ENCODE measurements around the gene PDE4D.
"Not testable (repeated sequence)": the region's sequence is repeated elsewhere in the genome, so short reads cannot be mapped to it uniquely, and the experiment has no call there.

PDE4D gene

GRCh38 chr5:59090323-59090722, 803.2 kb downstream of the PDE4D start:
- DNase-seq = no peak

- DNase-seq = no peak
Observed at GRCh38 chr5:59089767-59090166, 803.8 kb downstream of the PDE4D start.

GRCh38 chr5:59088546-59088945, 805.0 kb downstream of the PDE4D start:
- no peak for DNase-seq

GRCh38 chr5:59086024-59086423, 807.5 kb downstream of the PDE4D start:
- DNase-seq = no peak

- no peak for DNase-seq
Observed at GRCh38 chr5:59081693-59082092, 811.8 kb downstream of the PDE4D start.

- no peak for DNase-seq
Observed at GRCh38 chr5:59079622-59080620, 813.6 kb downstream of the PDE4D start.

GRCh38 chr5:59071755-59072549, 821.6 kb downstream of the PDE4D start:
- no peak for DNase-seq

- DNase-seq = no peak
Observed at GRCh38 chr5:59069438-59070079, 824.0 kb downstream of the PDE4D start.

GRCh38 chr5:59067956-59068656, 825.4 kb downstream of the PDE4D start:
- DNase-seq = no peak

GRCh38 chr5:59066367-59067163, 827.0 kb downstream of the PDE4D start:
- DNase-seq = no peak

- no peak for DNase-seq
Observed at GRCh38 chr5:59065554-59065953, 828.0 kb downstream of the PDE4D start.

GRCh38 chr5:59064293-59064692, 829.2 kb downstream of the PDE4D start:
- DNase-seq = no peak

GRCh38 chr5:59062986-59063683, 830.4 kb downstream of the PDE4D start:
- no peak for DNase-seq

- no peak for DNase-seq
Observed at GRCh38 chr5:59061377-59061776, 832.1 kb downstream of the PDE4D start.

GRCh38 chr5:59058969-59059687, 834.4 kb downstream of the PDE4D start:
- no peak for DNase-seq

- DNase-seq = no peak
Observed at GRCh38 chr5:59058237-59058636, 835.3 kb downstream of the PDE4D start.

GRCh38 chr5:59056599-59056998, 836.9 kb downstream of the PDE4D start:
- not testable (repeated sequence) for DNase-seq

- DNase-seq = no peak
Observed at GRCh38 chr5:59055745-59056448, 837.6 kb downstream of the PDE4D start.

GRCh38 chr5:59054963-59055528, 838.5 kb downstream of the PDE4D start:
- no peak for DNase-seq
